Type B pancreatic cell (in vitro differentiated cells): ENCODE data around the gene DLK1. TPM values are rescaled to one million over a fixed set of nuclear protein-coding genes. Genes with fewer than 3 reads are reported as not detected.

Experiments used
- DNase-seq: peaks from one replicate; pipeline ENCODE4 v3.0.0; 2021; ENCODE audit warnings: mixed read lengths; ENCODE audit not compliant: unreplicated experiment; ENCODE audit errors: extremely low spot score
- H3K27ac Mint-ChIP-seq: 2 replicates; pipeline ENCODE4 v1.8.0; 2021; ENCODE audit warnings: mild to moderate bottlenecking, mixed read lengths
- H3K27me3 Mint-ChIP-seq: 2 replicates; pipeline ENCODE4 v1.8.0; 2021; ENCODE audit warnings: mixed read lengths
- H3K36me3 Mint-ChIP-seq: 2 replicates; pipeline ENCODE4 v1.8.0; 2021; ENCODE audit warnings: mixed read lengths
- H3K4me1 Mint-ChIP-seq: one replicate; pipeline ENCODE4 v1.8.0; 2021; ENCODE audit warnings: mixed read lengths; ENCODE audit not compliant: unreplicated experiment
- H3K4me3 Mint-ChIP-seq: 2 replicates; pipeline ENCODE4 v1.8.0; 2021; ENCODE audit warnings: mild to moderate bottlenecking, mixed read lengths
- H3K9me3 Mint-ChIP-seq: 2 replicates; pipeline ENCODE4 v1.8.0; 2021; ENCODE audit warnings: mixed read lengths
- total RNA-seq: library from RNA; stranded (reverse); gene quantifications from 2 replicates; pipeline ENCODE4 v1.2.1, GENCODE V29; 2021; ENCODE audit warnings: low replicate concordance
- TF ChIP-seq, protein P1 (sequence below): fragments of 200-600 bp; sonication (generic); conservative IDR thresholded peaks from 2 replicates; pipeline ENCODE4 v1.5.0; 2021; ENCODE audit warnings: antibody characterized with exemption, mild to moderate bottlenecking

Gene DLK1
- total RNA-seq, 1 donor from 2014 or later = 149 TPM

DNA sequence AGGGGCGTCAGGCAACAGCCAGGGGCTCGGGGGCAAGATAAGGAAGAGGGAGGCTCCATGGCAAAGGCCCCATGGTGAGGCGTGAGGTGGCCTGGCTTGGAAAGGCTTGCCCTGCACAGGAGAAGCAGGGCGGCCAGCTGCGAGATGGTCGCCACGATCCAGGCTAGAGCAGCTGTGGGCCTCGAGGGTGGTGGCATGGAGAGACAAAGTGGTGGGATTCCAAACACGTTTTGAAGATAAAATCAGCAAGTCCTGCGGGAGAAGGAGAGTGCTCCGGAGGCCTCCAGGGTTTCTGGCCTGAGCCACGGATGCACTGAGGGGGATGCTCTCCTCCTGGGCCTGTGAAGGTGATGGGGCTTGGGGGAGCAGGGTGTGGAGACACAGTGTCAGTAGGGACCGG, 20.5 kb upstream of the DLK1 start:
- TF ChIP-seq, protein P1, sequence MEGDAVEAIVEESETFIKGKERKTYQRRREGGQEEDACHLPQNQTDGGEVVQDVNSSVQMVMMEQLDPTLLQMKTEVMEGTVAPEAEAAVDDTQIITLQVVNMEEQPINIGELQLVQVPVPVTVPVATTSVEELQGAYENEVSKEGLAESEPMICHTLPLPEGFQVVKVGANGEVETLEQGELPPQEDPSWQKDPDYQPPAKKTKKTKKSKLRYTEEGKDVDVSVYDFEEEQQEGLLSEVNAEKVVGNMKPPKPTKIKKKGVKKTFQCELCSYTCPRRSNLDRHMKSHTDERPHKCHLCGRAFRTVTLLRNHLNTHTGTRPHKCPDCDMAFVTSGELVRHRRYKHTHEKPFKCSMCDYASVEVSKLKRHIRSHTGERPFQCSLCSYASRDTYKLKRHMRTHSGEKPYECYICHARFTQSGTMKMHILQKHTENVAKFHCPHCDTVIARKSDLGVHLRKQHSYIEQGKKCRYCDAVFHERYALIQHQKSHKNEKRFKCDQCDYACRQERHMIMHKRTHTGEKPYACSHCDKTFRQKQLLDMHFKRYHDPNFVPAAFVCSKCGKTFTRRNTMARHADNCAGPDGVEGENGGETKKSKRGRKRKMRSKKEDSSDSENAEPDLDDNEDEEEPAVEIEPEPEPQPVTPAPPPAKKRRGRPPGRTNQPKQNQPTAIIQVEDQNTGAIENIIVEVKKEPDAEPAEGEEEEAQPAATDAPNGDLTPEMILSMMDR = no peak
- H3K27ac Mint-ChIP-seq = no peak overlapping the region
- no peak for DNase-seq
- no peaks in the 10 kb centered on the region for H3K9me3 Mint-ChIP-seq
- H3K36me3 Mint-ChIP-seq = no peaks in the 10 kb centered on the region
- H3K4me3 Mint-ChIP-seq = no peak overlapping the region
- peaks cover 29% of the 10 kb centered on the region for H3K4me1 Mint-ChIP-seq
- peaks cover 29% of the 10 kb centered on the region for H3K27me3 Mint-ChIP-seq

- no peaks in the 10 kb centered on the region for H3K36me3 Mint-ChIP-seq
- TF ChIP-seq, protein P1 = no peak
- no peak overlapping the region for H3K4me3 Mint-ChIP-seq
- H3K27me3 Mint-ChIP-seq = peaks cover 35% of the 10 kb centered on the region
- H3K27ac Mint-ChIP-seq = no peak overlapping the region
- no peaks in the 10 kb centered on the region for H3K9me3 Mint-ChIP-seq
- H3K4me1 Mint-ChIP-seq = peaks cover 36% of the 10 kb centered on the region
- no peak for DNase-seq
Observed at GRCh38 chr14:100706860-100707259, 19.8 kb upstream of the DLK1 start.

- Mint-ChIP-seq H3K9me3 (no peaks in the 10 kb centered on the region), H3K27ac (no peak overlapping the region), H3K27me3 (peaks cover 32% of the 10 kb centered on the region), H3K4me3 (no peak overlapping the region), H3K4me1 (peaks cover 39% of the 10 kb centered on the region), H3K36me3 (no peaks in the 10 kb centered on the region)
- DNase-seq = no peak
- TF ChIP-seq, protein P1 = peak; percentile 35
Observed at GRCh38 chr14:100708425-100709288, 18.0 kb upstream of the DLK1 start.

DNA sequence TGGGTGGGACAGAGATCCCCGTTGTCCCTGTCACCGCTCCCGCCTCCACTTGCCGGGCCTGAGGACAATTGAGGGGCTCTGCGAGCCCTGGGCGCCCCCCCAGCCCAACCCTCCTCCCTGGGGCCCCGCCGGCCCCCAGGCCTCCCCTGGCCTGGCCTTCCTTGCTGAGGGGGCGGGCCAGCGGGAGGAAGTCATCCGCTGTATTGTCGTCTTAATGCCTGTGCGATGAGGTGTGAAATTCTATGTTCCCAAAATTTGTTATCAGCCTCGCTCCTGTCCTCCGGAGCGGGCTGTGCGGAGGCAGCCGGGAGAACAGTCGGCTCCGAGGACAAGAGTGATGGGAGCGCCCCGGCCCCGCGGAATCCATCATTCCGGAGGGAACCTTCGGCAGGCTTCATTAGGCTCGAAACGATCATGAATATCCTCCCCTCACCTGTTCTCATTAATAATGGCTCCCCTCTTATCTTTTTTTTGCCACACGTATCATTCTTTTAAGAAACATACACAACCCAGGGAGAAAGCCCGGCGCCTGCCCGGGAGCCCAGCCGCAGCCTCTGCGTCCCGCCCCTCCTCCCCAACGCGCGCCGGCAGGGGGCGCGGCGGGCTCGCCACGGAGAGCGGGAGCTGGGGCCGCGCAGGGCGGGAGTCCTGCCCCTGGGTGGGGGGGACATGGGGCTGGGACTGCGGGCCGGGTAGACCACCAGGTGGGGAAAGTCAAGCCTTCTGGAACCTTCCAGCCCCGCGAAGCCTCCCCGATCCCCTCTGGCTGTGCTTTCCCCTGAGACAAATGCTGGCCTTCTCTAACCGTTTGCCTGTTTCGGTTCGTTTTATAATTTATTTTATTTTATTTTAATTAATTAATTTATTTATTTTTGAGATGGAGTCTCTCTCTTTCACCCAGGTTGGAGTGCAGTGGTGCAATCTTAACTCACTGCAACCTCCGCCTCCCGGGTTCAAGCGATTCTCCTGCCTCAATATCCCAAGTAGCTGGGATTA, 17.1 kb upstream of the DLK1 start:
- Mint-ChIP-seq H3K4me1 (peaks cover 39% of the 10 kb centered on the region), H3K27ac (no peak overlapping the region), H3K9me3 (no peaks in the 10 kb centered on the region), H3K27me3 (peaks cover 32% of the 10 kb centered on the region), H3K4me3 (peak overlapping the region; percentile 82), H3K36me3 (no peaks in the 10 kb centered on the region)
- TF ChIP-seq, protein P1 = peak; percentile 60
- no peak for DNase-seq

- Mint-ChIP-seq H3K36me3 (no peaks in the 10 kb centered on the region), H3K27ac (peak overlapping the region; percentile 39)
Observed at GRCh38 chr14:100710391-100710790, 16.3 kb upstream of the DLK1 start.

More at GRCh38 chr14:100710391-100710790, 16.3 kb upstream of the DLK1 start:
- TF ChIP-seq, protein P1 = no peak
- H3K4me1 Mint-ChIP-seq = peaks cover 39% of the 10 kb centered on the region
- H3K27me3 Mint-ChIP-seq = peaks cover 32% of the 10 kb centered on the region
- H3K4me3 Mint-ChIP-seq = peak overlapping the region; percentile 44
- H3K9me3 Mint-ChIP-seq = no peaks in the 10 kb centered on the region
- DNase-seq = no peak
